HepG2 (cell line): ENCODE results near the gene MDFI. TPM values are rescaled to one million over a fixed set of nuclear protein-coding genes. Genes with fewer than 3 reads are reported as not detected.

Experiments used
- FOSL2 ChIP-seq: sonication (generic); formaldehyde crosslinking; IDR thresholded peaks from 2 replicates; pipeline ENCODE4 v1.4.0; 2020; ENCODE audit warnings: missing genetic modification reagents
- GATA4 ChIP-seq: sonication (generic); IDR thresholded peaks from 2 replicates; pipeline ENCODE4 v1.6.1; 2016; ENCODE audit warnings: antibody characterized with exemption, low read depth, borderline replicate concordance
- HMG20A ChIP-seq: IDR thresholded peaks from 2 replicates; pipeline ENCODE4 v1.6.1; 2016; ENCODE audit warnings: borderline replicate concordance
- MBNL3 ChIP-seq: fragments of 250-450 bp; sonication (Bioruptor Pico); conservative IDR thresholded peaks from 2 replicates; pipeline ENCODE4 v1.8.0; 2022; ENCODE audit warnings: mild to moderate bottlenecking, inconsistent platforms
- NFYB ChIP-seq: sonication (generic); formaldehyde crosslinking; IDR thresholded peaks from 2 replicates; pipeline ENCODE4 v1.4.0; 2020; ENCODE audit warnings: missing genetic modification reagents
- PREB ChIP-seq: sonication (generic); formaldehyde crosslinking; IDR thresholded peaks from 2 replicates; pipeline ENCODE4 v1.4.0; 2020; ENCODE audit warnings: missing genetic modification reagents
- RORA ChIP-seq: sonication (generic); formaldehyde crosslinking; IDR thresholded peaks from 2 replicates; pipeline ENCODE4 v1.5.0; 2020; ENCODE audit warnings: mild to moderate bottlenecking, missing genetic modification reagents, moderate library complexity
- SMAD9 ChIP-seq: sonication (generic); formaldehyde crosslinking; IDR thresholded peaks from 2 replicates; pipeline ENCODE4 v1.5.1; 2020; ENCODE audit warnings: mild to moderate bottlenecking, missing genetic modification reagents
- SP140L ChIP-seq: sonication (generic); formaldehyde crosslinking; IDR thresholded peaks from 2 replicates; pipeline ENCODE4 v1.4.0; 2020; ENCODE audit warnings: missing genetic modification reagents, borderline replicate concordance
- SRSF1 ChIP-seq: fragments of 200-400 bp; formaldehyde crosslinking; optimal IDR thresholded peaks from 2 replicates; pipeline ENCODE3; 2017; ENCODE audit warnings: mild to moderate bottlenecking, low read depth, low read length, moderate library complexity
- TAF15 ChIP-seq: fragments of 200-400 bp; formaldehyde crosslinking; IDR thresholded peaks from one replicate; pipeline ENCODE4 v1.6.1; 2018; ENCODE audit warnings: mild to moderate bottlenecking, low read depth, low read length; ENCODE audit not compliant: poor library complexity, severe bottlenecking
- ZNF263 ChIP-seq: sonication (generic); formaldehyde crosslinking; IDR thresholded peaks from 2 replicates; pipeline ENCODE4 v1.4.0; 2020; ENCODE audit warnings: missing genetic modification reagents
- ZNF430 ChIP-seq: sonication (generic); formaldehyde crosslinking; IDR thresholded peaks from 2 replicates; pipeline ENCODE4 v1.9.0; 2021; ENCODE audit warnings: mild to moderate bottlenecking, missing genetic modification reagents
- ZNF574 ChIP-seq: sonication (generic); formaldehyde crosslinking; IDR thresholded peaks from 2 replicates; pipeline ENCODE4 v1.4.0; 2020; ENCODE audit warnings: missing genetic modification reagents
- ZNF709 ChIP-seq: sonication (generic); formaldehyde crosslinking; IDR thresholded peaks from 2 replicates; pipeline ENCODE4 v1.5.0; 2020; ENCODE audit warnings: mild to moderate bottlenecking, missing genetic modification reagents
- ZNF75D ChIP-seq: sonication (generic); formaldehyde crosslinking; IDR thresholded peaks from 2 replicates; pipeline ENCODE4 v1.8.1; 2023; ENCODE audit warnings: missing genetic modification reagents, mild to moderate bottlenecking, borderline replicate concordance
- polyA plus RNA-seq, 8 experiments: library from polyadenylated mRNA; depleted of rRNA in 3 of 8; stranded (reverse) in 7 of 8; unstranded in 1 of 8; fragments of >200 nt; fragmentation: Illumina TruSeq in 4 of 8; extraction: Trizol in 4 of 8; gene quantifications; 2 replicates each; pipeline versions ENCODE4 v1.2.1 to v1.2.3, GENCODE V29; 2011 to 2016; ENCODE audit warnings: low read depth in 4 of 8, missing spikeins in 1 of 8, mixed read lengths in 1 of 8; ENCODE audit not compliant: insufficient read depth in 1 of 8
- total RNA-seq, 5 experiments: library from RNA; depleted of rRNA; stranded (reverse); fragments of >200 nt; fragmentation: Illumina TruSeq; extraction: Trizol; gene quantifications; 2 replicates each; pipeline ENCODE4 v1.2.3, GENCODE V29; 2016; ENCODE audit warnings: low read depth in 1 of 5
- TF ChIP-seq, protein P1 (sequence below): sonication (generic); formaldehyde crosslinking; conservative IDR thresholded peaks from 2 replicates; pipeline ENCODE4 v1.4.0; 2020; ENCODE audit warnings: missing genetic modification reagents
- TF ChIP-seq, protein P2 (sequence below): sonication (generic); formaldehyde crosslinking; IDR thresholded peaks from 2 replicates; pipeline ENCODE4 v1.9.0; 2021; ENCODE audit warnings: missing genetic modification reagents, borderline replicate concordance
- TF ChIP-seq, protein P3 (sequence below): sonication (generic); formaldehyde crosslinking; IDR thresholded peaks from 2 replicates; pipeline ENCODE4 v1.4.0; 2020; ENCODE audit warnings: mild to moderate bottlenecking, missing genetic modification reagents
- TF ChIP-seq, protein P4 (sequence below): sonication (generic); formaldehyde crosslinking; IDR thresholded peaks from 2 replicates; pipeline ENCODE4 v1.8.0; 2022; ENCODE audit warnings: mild to moderate bottlenecking, missing genetic modification reagents, borderline replicate concordance

Gene MDFI
- total and polyA plus RNA-seq, 2 of the 13 experiments (the other 11 are each of a cell fraction or from before 2014, with no cell fraction given): 0.28 TPM; not detected in 1

- TF ChIP-seq, protein P1, sequence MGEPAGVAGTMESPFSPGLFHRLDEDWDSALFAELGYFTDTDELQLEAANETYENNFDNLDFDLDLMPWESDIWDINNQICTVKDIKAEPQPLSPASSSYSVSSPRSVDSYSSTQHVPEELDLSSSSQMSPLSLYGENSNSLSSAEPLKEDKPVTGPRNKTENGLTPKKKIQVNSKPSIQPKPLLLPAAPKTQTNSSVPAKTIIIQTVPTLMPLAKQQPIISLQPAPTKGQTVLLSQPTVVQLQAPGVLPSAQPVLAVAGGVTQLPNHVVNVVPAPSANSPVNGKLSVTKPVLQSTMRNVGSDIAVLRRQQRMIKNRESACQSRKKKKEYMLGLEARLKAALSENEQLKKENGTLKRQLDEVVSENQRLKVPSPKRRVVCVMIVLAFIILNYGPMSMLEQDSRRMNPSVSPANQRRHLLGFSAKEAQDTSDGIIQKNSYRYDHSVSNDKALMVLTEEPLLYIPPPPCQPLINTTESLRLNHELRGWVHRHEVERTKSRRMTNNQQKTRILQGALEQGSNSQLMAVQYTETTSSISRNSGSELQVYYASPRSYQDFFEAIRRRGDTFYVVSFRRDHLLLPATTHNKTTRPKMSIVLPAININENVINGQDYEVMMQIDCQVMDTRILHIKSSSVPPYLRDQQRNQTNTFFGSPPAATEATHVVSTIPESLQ (CRISPR knock-in tag): no peak
- TF ChIP-seq FOSL2 (CRISPR knock-in tag) (peak; percentile 30; the same call in 1 of the 2 replicates), MBNL3 (no peak), ZNF574 (CRISPR knock-in tag) (peak; percentile 56; the same call in 1 of the 2 replicates), ZNF709 (CRISPR knock-in tag) (no peak), ZNF263 (CRISPR knock-in tag) (no peak), GATA4 (no peak), ZNF75D (CRISPR knock-in tag) (no peak), SMAD9 (no peak), PREB (CRISPR knock-in tag) (no peak), ZNF430 (CRISPR knock-in tag) (no peak), RORA (CRISPR knock-in tag) (no peak), NFYB (CRISPR knock-in tag) (no peak), HMG20A (CRISPR knock-in tag) (no peak), SRSF1 (no peak), SP140L (no peak), TAF15 (no peak)
- TF ChIP-seq, protein P2, sequence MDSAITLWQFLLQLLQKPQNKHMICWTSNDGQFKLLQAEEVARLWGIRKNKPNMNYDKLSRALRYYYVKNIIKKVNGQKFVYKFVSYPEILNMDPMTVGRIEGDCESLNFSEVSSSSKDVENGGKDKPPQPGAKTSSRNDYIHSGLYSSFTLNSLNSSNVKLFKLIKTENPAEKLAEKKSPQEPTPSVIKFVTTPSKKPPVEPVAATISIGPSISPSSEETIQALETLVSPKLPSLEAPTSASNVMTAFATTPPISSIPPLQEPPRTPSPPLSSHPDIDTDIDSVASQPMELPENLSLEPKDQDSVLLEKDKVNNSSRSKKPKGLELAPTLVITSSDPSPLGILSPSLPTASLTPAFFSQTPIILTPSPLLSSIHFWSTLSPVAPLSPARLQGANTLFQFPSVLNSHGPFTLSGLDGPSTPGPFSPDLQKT (CRISPR knock-in tag): no peak
- TF ChIP-seq, protein P3, sequence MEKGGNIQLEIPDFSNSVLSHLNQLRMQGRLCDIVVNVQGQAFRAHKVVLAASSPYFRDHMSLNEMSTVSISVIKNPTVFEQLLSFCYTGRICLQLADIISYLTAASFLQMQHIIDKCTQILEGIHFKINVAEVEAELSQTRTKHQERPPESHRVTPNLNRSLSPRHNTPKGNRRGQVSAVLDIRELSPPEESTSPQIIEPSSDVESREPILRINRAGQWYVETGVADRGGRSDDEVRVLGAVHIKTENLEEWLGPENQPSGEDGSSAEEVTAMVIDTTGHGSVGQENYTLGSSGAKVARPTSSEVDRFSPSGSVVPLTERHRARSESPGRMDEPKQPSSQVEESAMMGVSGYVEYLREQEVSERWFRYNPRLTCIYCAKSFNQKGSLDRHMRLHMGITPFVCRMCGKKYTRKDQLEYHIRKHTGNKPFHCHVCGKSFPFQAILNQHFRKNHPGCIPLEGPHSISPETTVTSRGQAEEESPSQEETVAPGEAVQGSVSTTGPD (CRISPR knock-in tag): no peak
- TF ChIP-seq, protein P4, sequence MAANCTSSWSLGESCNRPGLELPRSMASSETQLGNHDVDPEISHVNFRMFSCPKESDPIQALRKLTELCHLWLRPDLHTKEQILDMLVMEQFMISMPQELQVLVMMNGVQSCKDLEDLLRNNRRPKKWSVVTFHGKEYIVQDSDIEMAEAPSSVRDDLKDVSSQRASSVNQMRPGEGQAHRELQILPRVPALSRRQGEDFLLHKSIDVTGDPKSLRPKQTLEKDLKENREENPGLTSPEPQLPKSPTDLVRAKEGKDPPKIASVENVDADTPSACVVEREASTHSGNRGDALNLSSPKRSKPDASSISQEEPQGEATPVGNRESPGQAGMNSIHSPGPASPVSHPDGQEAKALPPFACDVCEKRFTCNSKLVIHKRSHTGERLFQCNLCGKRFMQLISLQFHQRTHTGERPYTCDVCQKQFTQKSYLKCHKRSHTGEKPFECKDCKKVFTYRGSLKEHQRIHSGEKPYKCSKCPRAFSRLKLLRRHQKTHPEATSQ: no peak
Observed at GRCh38 chr6:41682056-41682477, 43.8 kb downstream of the MDFI start (continued).
